Effector memory CD4-positive, alpha-beta T cell (primary cell): ENCODE data around the gene SMAP1.

Source experiments
- DNase-seq, 3 donors: peaks; one replicate each; pipeline ENCODE4 v3.0.0-alpha.2; 2020
- H3K27ac ChIP-seq: 2 replicates; pipeline ENCODE4 v1.7.0; 2013; ENCODE audit warnings: mild to moderate bottlenecking, low read length, moderate library complexity; ENCODE audit not compliant: insufficient read depth, poor library complexity, severe bottlenecking
- H3K27me3 ChIP-seq: replicated peaks from 2 replicates; pipeline ENCODE4 v1.7.0; 2013; ENCODE audit warnings: mild to moderate bottlenecking, low read length; ENCODE audit not compliant: insufficient read depth, control insufficient read depth, poor library complexity, severe bottlenecking
- H3K36me3 ChIP-seq: 2 replicates; pipeline ENCODE4 v1.7.0; 2013; ENCODE audit warnings: mild to moderate bottlenecking, low read length, moderate library complexity; ENCODE audit not compliant: control insufficient read depth, insufficient read depth
- H3K4me1 ChIP-seq: 2 replicates; pipeline ENCODE4 v1.7.0; 2013; ENCODE audit warnings: low read length, mild to moderate bottlenecking; ENCODE audit not compliant: control insufficient read depth, insufficient read depth, poor library complexity, severe bottlenecking
- H3K4me3 ChIP-seq: 2 replicates; pipeline ENCODE4 v1.7.0; 2013; ENCODE audit warnings: low read length, low read depth, mild to moderate bottlenecking; ENCODE audit not compliant: insufficient read depth, poor library complexity, severe bottlenecking
- H3K9me3 ChIP-seq: 2 replicates; pipeline ENCODE4 v1.7.0; 2013; ENCODE audit warnings: mild to moderate bottlenecking, low read length, moderate library complexity; ENCODE audit not compliant: control insufficient read depth

Gene SMAP1

DNA sequence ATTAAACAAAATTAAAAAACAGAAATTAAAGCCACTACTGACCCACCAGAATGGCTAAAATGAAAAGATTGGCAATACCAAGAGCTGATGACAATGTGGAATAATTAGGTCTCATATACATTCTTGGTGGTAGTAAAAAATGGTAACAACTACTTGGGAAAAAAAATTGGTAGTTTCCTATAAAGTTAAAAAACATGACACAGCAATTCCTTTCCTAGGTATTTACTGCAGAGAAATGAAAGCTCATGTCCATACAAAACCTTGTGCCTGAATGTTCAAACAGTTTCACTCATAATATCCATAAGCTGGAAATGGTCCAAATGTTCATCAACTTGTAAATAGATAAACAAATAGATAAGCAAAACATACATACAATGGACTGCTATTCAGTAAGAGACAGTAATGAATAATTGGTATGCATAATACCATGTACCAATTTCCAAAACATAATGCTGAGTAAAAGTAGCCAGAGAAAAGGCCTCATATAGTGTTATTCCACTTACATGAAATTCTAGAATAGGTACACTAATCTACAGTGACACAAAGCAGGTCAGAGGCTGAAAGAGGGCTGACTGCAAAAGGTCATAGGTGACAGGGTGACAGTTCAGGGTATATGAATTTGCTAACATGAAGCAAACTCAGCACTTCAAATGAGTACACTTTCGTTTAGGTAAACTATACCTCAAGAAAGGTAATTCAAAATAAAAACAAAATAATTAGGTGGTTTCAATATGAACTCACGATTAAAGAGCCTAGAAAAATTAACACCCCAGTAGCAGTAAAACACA is 236.2 kb downstream of the SMAP1 start:
- Histone ChIP-seq H3K4me1 (no peaks in the 10 kb centered on the region), H3K27me3 (no peaks in the 10 kb centered on the region), H3K36me3 (no peaks in the 10 kb centered on the region), H3K4me3 (no peak overlapping the region), H3K9me3 (no peaks in the 10 kb centered on the region), H3K27ac (no peak overlapping the region)
- no peak for DNase-seq

DNA sequence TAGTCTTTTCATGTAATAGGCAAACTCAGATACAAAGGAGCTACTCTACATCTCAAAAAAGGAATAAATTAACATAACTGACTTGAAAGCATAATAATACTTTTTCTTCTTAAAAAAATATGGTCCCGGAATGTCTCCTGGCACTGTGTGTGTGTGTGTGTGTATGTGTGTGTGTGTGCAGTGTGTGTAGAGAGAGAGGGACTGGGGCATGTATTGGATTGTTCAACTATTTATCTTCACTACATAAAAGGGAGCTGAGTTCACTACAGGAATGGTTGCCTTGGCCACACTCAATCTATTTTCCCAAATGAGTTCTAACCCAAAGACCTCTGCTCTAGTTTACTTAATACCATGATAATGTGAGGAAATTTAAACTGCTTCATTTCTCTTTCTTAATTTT is 238.1 kb downstream of the SMAP1 start:
- no peak for DNase-seq
- Histone ChIP-seq H3K36me3 (no peaks in the 10 kb centered on the region), H3K27me3 (no peaks in the 10 kb centered on the region), H3K4me1 (no peaks in the 10 kb centered on the region), H3K4me3 (no peak overlapping the region), H3K9me3 (no peaks in the 10 kb centered on the region), H3K27ac (no peak overlapping the region)
